Measurements from ENCODE around the gene FBXO42.

DNA sequence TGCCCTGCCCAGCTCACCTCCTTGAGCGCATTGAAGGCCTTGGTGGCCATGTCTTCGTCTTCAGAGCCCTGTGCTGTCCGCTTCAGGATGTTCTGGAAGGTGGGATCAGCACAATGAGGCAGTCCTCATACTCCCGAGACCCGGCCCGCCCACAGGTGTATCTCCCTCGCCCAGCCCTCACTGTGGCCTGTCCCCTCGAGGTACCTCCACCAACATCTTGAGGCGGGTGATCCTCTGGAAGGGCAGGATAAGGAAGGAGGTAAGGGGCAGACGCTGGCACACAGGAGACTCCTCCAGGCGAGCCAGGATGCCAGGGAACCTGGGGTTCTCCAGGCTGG, 147.0 kb downstream of the FBXO42 start:
- TF ChIP-seq, protein P1, sequence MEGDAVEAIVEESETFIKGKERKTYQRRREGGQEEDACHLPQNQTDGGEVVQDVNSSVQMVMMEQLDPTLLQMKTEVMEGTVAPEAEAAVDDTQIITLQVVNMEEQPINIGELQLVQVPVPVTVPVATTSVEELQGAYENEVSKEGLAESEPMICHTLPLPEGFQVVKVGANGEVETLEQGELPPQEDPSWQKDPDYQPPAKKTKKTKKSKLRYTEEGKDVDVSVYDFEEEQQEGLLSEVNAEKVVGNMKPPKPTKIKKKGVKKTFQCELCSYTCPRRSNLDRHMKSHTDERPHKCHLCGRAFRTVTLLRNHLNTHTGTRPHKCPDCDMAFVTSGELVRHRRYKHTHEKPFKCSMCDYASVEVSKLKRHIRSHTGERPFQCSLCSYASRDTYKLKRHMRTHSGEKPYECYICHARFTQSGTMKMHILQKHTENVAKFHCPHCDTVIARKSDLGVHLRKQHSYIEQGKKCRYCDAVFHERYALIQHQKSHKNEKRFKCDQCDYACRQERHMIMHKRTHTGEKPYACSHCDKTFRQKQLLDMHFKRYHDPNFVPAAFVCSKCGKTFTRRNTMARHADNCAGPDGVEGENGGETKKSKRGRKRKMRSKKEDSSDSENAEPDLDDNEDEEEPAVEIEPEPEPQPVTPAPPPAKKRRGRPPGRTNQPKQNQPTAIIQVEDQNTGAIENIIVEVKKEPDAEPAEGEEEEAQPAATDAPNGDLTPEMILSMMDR (IDR thresholded peaks at IDR 0.05; ENCODE audit: low read depth, low read length) = no peak
- no peak for TF ChIP-seq POLR2A (IDR thresholded peaks at IDR 0.05; ENCODE audit: extremely low read depth, insufficient read length)
